Activated naive CD8-positive, alpha-beta T cell treated with anti-CD3 and anti-CD28 coated beads, Interleukin-2, amount 50 U/mL, for 16 hours (primary cell): ENCODE data around the gene KRTAP15-1.

Source experiments
- DNase-seq: peaks from one replicate; pipeline ENCODE4 v3.0.0-alpha.2; 2020; ENCODE audit warnings: low read depth, low spot score

Gene KRTAP15-1

GRCh38 chr21:30439975-30440374, at the start of gene KRTAP15-1:
Gene KRTAP15-1, plus strand, starts transcription at chr21:30440275. Its CDS starts 53 bp downstream, at chr21:30440328.
- DNase-seq: no peak

- no peak for DNase-seq
Observed at GRCh38 chr21:30391492-30392025, 48.5 kb upstream of the KRTAP15-1 start.

DNA sequence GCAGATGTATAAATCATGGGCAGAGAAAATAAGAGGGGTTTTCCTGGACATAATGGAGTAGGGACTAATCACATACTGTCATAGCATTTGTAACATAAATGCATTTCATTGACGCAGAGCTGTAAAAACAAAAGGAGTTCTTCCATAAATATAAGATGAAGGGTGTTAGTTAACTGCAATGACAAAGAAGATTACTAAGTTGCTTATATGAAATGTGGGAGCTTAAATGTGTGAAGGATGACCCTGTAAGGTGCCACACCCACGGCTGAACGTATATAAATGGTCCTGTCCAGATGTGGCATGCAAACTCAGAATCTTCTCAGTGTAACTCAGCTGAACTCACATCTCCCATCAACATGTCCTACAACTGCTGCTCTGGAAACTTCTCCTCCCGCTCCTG, 44.3 kb upstream of the KRTAP15-1 start, which contains the start of gene KRTAP13-1:
Gene KRTAP13-1, plus strand, starts transcription at position 301 of the 400 bp plus-strand sequence. Its CDS starts 56 bp downstream, at position 357.
- DNase-seq: no peak

DNA sequence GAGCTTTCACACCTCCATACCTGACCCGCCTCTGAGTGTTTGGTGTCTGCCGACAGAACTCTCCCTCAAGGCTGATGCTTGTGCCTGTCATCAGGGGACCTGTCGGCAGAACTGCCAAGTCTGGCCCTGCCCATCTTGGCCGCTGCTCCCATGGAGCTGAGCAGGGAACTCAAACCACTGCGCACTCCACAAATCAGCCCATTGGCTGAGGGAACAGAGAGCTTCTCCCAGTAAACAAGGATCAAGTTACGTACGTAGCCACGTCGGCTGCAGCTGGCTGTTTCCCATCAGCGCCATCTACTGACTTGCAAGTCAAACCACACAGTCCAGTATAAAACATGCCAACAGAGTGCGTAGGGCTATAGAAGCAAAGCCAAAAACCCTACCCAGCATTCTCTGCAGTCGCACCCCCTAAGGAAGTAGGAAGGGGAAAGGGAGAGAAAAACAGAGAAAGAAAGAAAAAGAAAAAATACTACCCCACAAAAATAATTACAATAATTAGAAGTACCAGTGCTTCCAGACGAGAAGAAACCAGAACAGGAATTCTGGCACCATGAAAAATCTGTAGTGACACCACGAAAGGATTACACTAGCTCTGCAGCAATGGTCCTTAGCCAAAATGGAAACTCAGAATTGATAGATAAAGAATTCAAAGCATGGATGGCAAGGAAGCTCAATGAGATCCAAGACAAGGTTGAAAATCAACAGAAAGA, 31.1 kb upstream of the KRTAP15-1 start:
- no peak for DNase-seq

- DNase-seq: no peak
Observed at GRCh38 chr21:30415993-30416392, 24.1 kb upstream of the KRTAP15-1 start.

DNA sequence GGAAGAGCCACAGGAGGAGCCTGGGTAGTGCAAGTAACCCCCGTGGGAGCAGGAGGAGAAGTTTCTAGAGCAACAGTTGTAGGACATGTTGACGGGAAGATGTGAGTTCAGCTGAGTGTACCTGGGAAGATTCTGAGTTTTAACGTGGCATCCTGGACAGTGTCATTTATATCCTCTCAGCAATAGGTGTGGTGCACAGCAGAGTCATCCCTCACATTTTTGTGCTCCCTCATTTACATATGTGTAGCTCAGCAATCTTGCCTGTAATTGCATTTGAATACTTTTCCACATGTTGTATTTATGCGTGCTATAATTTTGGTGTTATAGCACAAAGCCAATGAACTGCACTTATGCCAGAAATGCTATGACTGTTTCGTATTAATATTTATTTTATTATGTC, 14.2 kb upstream of the KRTAP15-1 start, which contains the start of gene KRTAP13-3:
Gene KRTAP13-3, minus strand, starts transcription at position 101 of the 400 bp plus-strand sequence. Its CDS starts 14 bp downstream, at position 87.
- DNase-seq: no peak

DNA sequence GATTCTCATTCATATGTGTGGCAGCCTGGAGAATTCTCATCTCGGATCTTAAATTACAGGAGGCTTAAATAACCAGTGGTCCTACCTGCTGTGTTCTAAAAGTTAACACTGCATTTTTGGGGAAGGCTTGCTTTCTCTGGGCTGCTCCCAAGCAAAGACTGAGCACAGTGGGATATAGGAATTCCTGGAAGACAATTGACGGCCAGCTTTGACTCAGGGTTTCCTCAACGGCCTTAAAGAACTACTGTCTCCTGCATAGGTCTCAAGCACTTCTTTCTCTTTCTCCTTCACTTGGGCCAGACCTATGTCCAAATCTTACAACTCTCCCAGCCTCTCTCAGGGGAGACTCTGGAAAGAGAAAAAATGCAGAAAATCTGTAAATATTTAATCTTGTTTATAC, 13.3 kb upstream of the KRTAP15-1 start:
- no peak for DNase-seq

GRCh38 chr21:30430170-30430655, 9.9 kb upstream of the KRTAP15-1 start, which contains the start of gene KRTAP13-4:
Gene KRTAP13-4, plus strand, starts transcription at chr21:30430220. Its CDS starts 56 bp downstream, at chr21:30430276.
- no peak for DNase-seq

DNA sequence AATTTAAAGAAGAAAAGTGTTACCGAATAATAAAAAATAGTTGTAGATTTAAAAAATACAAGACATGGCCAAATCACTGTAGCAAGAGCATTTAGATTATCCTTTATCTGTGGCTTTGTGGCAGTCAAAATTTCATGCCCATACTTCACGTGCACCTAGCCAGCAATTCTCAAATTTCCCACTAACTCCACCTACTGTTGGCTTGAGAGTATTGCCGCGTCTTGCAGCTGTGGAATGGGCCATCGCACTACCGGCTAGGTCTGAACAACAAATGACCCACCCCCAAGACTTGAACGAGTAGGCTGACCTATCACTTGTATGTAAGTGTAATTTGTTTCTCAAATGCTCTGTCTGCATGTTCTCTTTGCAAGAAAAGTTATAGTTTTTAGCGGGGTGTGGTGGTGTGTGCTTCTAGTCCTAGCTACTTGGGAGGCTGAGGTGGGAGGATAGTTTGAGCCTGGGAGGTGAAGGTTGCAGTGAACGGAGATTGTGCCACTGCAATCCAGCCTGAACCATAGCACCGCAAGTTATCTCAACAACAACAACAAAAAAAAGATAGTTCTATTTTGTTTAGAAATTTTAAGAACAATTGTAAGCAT, 5.9 kb upstream of the KRTAP15-1 start:
- DNase-seq: no peak

DNA sequence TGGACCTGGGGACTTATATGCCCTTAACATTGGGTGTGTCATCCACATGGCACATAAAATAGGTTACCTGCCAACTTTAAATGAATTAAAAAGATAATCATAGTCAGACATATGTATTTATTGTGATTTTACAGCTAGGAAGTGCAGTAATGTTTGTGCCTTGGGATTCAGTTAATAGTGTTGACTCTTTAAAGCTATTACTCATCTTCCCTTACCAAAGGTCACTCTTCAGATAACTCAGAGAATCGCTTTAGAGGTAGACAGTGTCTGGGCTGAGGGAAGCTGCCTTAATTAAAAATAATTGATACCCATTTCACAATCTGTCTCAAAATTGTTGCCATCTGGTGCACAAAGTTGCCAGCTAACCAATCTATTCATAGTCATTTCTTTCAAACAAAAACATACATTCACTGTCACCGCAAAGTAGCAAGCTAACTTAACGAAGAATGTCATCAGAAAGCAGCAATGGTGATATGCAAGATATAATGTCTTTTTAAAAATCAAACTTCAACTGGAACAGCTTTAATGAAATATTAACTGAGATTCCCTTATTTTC, 3.0 kb upstream of the KRTAP15-1 start:
- DNase-seq: no peak

DNA sequence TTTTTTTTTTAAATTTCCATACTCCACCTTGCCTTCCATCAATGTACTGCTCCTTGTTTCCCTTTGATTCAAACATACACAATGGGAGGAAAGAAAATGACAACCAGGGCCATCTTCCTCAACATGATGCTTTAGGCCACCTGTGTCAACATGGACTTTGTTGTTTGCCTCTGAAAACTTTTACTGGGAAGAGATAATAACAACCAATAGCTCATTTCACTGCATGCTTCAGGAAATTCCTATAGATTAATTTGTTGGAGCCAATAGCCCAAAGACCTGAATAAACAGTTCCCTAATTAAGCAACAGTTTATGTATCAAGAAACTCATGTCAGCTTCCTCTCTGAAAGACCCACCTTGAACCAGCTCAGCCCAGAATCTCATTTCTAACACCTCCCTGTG, 3.2 kb downstream of the KRTAP15-1 start:
- DNase-seq: no peak

DNA sequence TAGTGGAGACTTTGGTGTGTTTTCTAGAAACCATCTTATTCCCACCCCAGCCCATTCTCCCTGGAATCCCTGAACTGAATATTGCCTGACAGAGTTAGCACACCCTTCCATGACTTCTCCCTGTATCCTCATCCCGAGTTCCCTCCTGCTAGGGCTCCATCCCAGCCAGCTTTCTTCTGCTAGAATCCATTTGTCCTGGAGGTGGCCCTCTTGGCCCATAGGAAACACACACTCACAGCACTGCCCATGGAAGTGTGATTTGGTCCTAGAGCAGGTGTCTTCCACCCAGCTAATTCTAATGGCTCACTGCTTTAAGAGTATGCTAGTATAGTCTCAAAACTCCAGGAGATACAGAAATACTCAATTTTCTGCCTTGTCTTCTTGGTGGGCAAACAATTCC, 4.1 kb downstream of the KRTAP15-1 start:
- DNase-seq: no peak

DNA sequence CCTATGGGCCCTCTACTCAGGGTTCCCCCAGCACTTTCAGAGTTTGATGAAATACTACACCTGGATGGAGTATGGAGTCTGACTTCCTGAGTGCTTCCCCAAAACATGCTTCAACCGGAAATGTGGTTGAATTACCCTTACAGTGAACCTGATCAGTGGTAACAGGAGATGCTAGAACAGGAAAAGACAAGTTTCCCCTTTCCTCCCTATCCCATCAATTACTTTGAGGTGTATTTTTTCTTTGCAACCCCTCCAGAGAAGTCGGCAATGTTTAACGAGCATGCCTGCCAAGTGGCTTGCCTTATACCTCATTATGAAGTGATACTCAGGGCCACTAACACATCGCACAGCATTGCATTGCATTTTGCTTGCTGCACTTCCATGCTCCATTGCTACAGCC, 7.0 kb downstream of the KRTAP15-1 start:
- DNase-seq: no peak

- DNase-seq: no peak
Observed at GRCh38 chr21:30448514-30448913, 8.4 kb downstream of the KRTAP15-1 start.

DNA sequence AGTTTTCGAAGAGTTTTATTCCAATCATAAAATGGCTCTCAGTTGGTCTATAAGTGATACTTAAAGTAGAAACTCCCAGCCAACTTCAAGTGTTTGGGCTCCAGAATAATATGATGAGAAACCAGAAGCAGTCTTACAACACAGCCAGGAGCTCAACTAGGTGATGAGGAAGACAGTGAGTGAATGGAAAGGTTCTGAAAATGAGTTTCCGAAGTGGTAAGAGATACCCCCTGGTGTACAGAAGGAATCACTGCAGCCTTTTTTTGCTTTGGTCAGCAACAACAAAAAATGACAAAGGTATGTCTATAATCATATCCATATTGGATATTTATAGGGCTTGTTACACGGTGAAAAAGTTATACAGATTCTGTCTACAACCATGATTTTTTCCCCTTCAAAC, 23.6 kb downstream of the KRTAP15-1 start:
- no peak for DNase-seq

DNA sequence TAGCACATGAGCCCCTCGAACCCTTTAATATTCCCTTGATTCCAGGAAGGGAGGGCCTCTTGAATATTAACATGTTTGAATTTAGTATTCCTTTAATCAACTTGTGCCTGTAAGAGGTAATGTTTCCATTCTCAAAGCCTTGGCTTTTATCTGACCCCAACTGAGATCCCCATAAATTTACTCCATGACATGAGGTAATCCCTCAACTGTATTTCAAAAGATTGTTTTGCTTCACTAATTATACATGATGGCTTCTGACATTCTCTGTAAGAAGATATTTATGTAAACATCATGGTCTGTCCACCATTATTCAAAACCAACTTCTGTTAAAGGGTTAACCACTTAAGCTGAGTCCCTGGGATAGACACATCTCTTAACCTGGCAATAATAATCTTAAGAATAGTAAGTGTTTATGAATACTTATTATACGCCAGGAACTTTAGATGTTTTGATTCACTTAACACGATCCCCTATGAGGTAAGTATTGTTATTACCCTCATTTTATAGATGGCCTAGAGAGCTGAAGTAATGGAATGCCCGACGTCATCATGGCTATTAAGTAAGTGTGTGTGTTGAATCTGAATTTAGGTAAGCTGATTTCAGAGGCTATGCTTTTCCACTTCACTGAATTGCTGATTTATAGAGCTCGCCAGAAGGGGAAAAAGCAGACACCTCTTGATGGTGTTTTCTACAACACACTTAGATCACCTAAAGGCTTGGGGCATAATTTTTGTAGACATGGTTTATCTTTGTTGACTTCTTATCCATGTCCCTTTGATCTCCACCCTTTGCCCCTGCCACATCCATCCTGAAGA, 29.0 kb downstream of the KRTAP15-1 start:
- no peak for DNase-seq

DNA sequence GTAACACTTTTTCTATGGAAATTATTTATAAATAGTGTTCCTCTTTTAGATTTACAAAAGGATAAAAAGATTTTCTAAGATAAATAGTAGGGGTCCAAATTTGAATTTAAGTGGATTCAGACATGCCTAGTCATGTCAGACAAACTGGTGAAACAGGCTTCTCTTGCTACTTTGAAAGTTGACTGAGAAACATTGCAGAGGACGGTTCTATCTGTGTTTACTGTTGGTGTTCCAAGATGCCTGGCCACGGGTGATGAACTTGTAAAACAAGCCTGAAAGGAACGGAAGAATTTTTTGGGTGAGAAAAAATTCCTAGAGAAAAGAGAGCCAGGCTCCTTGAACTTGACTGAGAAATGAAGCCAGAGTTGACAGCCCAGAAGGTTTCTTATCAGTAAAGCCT, 37.9 kb downstream of the KRTAP15-1 start:
- no peak for DNase-seq

- DNase-seq: no peak
Observed at GRCh38 chr21:30479259-30479658, 39.2 kb downstream of the KRTAP15-1 start.

- DNase-seq: no peak
Observed at GRCh38 chr21:30480145-30480544, 40.1 kb downstream of the KRTAP15-1 start, which contains the start of gene KRTAP19-1. Gene KRTAP19-1, minus strand, starts transcription at chr21:30480367. Its CDS starts 50 bp downstream, at chr21:30480317.

DNA sequence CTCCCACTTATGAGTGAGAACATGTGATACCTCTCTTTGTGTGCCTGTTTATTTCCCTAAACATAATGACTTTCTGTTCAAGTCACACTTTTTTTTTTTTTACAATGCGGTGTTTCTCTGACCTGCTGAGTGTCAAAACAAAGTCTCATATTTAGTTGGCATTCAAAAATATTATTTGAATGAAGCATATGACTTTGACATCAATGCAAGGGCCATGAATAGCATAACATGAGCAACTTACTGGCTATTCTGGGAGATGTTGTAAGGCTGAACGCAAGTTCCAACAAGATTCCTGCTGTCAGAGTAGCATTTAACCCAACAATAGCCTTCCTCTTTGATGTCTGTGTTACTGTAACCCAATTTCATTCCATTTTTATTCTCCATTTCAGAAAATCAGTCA, 42.1 kb downstream of the KRTAP15-1 start:
- no peak for DNase-seq

DNA sequence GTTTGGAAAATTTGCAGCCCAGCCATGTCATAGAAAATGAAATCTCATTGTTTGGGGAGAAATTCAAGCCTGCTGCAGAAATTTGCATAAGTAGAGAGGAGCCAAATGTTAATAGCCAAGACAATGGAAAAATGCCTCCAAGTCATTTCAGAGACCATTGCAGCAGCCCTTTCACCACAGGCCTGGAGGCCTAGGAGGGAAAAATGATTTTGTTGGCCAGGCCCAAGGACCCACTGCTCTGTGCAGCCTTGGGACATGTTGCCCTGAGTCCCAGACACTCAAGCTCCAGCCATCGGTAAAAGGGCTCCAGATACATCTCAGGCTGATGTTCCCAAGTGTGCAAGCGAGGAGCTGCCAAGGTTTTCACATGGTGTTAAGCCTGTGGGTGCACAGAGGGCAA, 46.1 kb downstream of the KRTAP15-1 start:
- no peak for DNase-seq
